ENCODE results near the gene RUNX3. TPM values are rescaled to one million over a fixed set of nuclear protein-coding genes. Genes with fewer than 3 reads are reported as not detected.
A peak's percentile ranks its signal among the peaks of the same experiment; 100 is the strongest.
"Not testable (repeated sequence)": the region's sequence is repeated elsewhere in the genome, so short reads cannot be mapped to it uniquely, and the experiment has no call there.

Gene RUNX3
- total RNA-seq, 1 experiment from 2014 or later: not detected

DNA sequence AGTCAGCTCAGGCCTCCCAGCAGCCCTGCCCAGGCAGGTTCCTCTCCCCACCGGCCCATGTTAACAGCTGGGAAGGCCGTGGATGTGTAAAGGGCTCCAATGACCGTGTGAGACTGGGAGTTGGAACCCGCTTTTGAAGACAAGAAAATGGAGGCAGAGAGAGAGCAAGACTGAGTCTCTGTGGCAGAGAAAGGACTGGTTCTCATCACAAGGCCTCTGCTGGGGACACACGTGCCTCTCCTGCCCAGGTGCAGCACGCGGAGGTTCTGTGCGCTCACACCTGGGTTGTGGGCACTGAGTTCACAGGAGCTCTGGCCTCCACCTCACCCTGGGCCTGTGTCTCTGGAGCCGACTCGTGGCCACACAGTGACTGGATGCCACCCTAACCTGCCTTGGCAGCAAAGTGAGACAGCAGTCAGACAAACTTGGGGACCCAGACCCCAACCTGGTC lies 27.0 kb downstream of the RUNX3 start:
- no peak for DNase-seq (ENCODE audit: low read depth)

DNA sequence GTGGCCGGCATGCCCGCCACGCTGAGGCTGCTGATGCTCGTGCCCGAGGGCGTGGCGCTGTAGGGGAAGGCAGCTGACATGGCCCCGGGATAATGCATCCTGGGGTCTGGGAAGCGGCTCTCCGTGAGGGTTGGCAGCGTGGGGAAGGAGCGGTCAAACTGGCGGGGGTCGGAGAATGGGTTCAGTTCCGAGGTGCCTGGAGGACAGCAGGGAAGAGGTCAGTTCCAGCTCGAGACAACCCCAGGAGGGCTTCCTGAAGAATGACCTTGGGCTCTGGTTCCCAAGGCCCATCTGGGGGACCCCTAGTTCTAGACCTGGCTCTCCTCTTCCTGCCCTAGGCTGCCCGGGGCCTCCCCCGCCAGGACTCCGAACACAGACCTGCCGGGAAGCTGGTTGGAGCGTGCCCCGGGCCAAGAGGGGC lies 27.6 kb downstream of the RUNX3 start:
- no peak for DNase-seq (ENCODE audit: low read depth)

DNA sequence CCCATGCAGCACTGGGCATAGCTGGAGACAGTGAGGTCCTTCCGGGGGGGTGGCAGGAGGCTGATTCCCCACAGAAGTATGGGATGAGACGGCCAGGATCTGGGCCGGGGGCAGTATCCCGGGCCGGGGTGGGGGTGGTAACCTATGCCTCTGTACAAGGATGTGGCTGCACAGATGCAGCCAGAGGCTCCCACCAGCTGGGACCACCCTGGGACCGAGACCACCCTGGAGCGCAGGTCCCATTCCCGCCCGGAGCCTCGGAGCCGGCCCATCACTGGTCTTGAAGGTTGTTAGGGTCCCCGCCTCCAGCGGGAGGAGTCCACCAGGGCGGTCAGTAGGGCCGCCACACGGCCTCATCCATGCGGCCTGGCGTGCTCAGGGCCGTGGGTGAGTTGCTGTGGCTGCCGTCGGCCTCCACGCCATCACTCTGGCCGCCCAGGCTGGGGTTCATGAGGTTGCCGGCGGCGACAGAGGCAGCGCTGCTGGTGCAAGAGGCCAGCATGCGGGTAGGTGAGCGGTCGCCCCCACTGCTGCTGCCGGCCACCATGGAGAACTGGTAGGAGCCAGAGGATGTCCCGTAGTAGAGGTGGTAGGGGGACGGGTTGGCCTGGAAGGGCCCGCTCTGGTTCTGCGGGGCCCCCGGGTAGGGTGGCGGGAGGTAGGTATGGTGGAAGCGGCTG lies 28.1 kb downstream of the RUNX3 start:
- no peak for DNase-seq (ENCODE audit: low read depth)

DNA sequence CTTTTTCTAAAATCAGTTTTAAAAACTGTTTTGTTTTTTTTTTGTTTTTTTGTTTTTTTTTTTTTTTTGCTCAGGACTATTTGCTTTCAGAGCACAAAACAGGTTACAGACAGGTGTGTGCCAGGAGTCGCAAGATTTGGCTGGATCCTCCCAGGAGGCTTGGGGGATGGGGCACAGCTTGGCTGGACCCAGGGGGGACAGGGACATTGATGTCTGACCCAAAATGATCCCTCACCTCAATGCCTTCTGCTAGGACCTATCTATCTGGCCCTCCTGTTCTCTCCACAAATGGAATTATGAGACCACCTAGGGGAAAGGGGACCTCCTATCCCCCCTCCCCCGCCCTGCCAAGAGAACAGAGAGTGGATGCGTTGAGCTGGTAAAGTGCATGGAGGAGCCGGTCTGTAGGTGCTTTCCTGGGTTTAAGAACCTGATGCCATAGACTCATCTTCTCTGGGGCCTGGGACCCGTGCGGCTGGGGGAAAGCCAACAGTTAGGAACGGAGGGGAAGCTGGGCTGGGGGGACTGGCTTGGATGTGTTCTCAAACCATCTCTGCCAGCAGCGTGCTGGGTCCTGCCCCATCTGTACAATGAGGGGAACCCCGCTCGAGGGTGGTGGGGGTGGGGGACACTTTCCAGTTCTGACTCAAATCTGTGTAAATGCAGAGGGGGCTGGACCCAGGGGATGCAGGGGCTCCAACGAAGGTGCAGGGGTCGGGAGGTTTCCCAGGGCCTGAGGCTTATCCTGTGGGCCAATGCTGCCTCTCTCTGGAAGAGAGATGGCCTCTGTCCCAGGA lies 28.9 kb downstream of the RUNX3 start:
- DNase-seq (ENCODE audit: low read depth): no peak

- no peak for DNase-seq (ENCODE audit: low read depth)
Observed at GRCh38 chr1:24900486-24900849, 29.6 kb downstream of the RUNX3 start.

DNA sequence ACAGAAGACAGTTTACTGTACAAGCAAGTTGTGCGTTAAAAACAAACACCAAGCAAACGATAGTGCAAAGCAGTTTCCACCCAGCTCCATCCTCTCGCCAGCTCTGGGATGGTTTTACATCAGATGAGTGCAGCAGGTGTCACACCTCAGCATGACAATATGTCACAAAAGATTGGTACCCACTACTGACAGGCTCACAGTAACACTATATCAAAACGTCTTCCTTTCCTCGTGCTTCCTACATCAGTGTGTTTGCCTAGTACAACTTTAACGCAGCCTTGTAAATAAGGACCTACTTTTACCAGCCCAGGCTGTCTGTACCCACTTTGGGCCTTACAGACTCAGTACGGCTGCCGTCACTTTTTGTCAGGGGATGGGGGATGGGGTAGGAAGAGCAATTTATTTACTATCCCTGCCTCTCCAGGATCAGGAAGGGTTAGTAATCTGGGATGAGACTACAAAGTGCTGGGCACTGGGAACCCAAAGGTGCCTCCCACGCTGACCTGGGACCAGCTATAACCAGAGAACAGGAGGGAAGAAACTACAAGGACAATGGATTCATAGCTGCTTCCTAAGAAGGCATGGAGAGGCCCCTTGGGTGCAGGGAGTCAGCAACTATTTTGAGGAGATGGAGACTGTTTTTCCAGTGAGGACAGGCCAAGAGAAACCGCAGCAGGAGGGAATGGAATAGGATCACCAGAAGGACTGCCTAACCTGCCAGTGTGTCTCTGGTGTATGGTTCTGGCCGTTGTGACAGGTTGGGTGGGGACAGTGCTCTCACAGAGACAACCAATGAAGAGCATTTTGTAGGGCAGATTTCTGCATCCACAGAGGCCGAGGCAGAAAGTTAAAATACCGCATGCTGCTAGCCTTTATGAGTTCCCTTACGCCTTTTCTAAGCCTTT lies 30.2 kb downstream of the RUNX3 start:
- no peak for DNase-seq (ENCODE audit: low read depth)

DNA sequence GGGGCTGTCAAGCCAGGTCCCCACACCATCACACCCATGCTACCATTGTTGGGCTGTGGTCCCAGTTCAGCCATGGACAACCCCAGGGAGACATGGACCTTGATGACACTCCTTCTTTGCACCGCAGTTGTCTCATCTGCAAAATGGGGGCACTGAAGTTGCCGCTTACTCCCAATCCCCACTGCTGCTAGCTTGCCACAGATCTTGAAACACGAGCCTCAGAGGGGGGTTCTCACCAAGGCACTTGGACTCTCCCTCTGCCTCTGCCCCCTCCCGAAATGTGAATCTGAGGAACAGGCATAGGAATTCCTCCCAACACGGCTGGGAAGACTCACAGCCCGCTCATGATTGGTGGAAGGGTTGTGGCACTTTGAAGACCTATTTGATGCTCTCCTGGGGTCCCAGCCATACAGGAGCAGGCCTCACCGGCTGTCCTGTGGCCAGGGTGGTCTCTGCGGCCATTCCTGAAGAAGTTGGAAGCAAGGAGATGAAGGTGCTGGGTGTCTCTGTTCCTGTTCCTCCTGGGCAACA lies 31.1 kb downstream of the RUNX3 start:
- DNase-seq (ENCODE audit: low read depth): no peak

- DNase-seq (ENCODE audit: low read depth): peak; percentile 12
Observed at GRCh38 chr1:24898152-24898908, 31.7 kb downstream of the RUNX3 start.

GRCh38 chr1:24897263-24898151 lies 32.6 kb downstream of the RUNX3 start:
- DNase-seq (ENCODE audit: low read depth): no peak

DNA sequence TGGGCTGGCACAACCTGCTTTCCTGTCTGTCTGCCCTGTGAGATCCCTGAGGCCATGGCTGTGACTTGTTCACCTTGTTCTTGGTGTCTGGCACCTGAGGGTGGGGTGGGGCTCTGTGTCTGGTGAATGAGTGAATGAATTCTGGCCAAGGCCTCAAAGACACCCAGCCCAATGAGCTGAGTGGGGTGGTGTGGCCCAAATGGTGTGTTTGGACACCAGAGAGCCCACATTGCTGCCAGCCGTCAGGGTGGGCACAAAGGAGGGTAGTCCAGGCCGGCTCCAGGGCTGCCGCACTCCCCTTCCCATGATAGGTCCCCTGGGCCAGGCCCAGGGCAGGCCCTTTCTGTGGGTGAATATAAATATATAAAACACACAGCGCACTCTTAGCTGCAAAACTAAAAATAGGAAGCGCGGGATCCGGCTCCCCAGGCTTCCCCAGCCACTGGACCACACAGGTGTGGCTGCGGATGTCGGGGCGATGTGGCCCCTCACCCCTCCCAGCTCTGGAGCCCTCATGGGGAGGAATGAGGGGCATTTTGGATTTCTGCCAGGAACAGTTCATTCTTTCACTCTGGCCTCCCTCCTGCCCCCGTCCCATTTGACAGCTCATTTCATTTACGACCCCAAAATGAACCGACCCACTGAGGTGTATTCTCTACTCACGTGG lies 33.3 kb downstream of the RUNX3 start:
- DNase-seq (ENCODE audit: low read depth): no peak

GRCh38 chr1:24896176-24896575 lies 33.9 kb downstream of the RUNX3 start:
- no peak for DNase-seq (ENCODE audit: low read depth)

- DNase-seq (ENCODE audit: low read depth): no peak
Observed at GRCh38 chr1:24895511-24895910, 34.6 kb downstream of the RUNX3 start.

- no peak for DNase-seq (ENCODE audit: low read depth)
Observed at GRCh38 chr1:24894002-24894401, 36.1 kb downstream of the RUNX3 start.

- no peak for DNase-seq (ENCODE audit: low read depth)
Observed at GRCh38 chr1:24893431-24893830, 36.6 kb downstream of the RUNX3 start.

DNA sequence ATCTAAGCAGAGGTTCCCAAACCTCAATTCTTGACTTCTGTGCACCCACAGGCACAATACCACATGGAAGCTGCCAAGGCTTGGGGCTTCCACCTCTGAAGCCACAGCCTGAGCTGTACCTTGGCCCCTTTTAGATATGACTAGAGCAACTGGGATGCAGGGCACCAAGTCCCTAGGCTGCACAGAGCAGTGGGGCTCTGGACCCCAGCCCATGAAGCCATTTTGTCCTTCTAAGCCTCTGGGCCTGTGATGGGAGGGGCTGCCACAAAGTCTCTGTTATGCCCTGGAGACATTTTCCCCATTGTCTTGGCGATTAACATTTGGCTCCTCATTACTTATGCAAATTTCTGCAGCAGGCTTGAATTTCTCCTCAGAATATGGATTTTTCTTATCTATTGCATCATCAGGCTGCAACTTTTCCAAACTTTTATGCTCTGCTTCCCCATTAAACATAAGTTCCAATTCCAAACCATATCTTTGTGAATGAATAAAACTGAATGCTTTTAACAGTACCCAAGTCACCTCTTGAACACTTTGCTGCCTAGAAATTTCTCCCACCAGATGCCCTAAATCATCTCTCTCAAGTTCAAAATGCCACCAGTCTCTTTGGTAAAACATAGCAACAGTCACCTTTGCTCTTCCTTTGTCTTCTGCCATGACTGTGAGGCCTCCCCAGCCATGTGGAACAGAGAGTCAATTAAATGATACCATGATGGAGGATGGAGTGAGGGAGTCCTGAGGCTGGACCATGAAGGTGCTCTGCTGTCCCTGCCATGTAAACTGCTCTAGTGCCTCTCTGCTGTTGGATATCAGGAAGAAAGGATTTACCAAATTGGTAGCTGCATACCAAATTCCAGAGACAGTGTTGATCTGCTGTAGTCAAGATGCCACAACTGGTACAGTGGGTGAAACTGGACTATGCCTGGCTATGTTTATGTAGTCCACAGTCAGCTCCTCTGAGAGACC lies 37.6 kb downstream of the RUNX3 start:
- no peak for DNase-seq (ENCODE audit: low read depth)

GRCh38 chr1:24891367-24891766 lies 38.7 kb downstream of the RUNX3 start:
- not testable (repeated sequence) for DNase-seq (ENCODE audit: low read depth)

DNA sequence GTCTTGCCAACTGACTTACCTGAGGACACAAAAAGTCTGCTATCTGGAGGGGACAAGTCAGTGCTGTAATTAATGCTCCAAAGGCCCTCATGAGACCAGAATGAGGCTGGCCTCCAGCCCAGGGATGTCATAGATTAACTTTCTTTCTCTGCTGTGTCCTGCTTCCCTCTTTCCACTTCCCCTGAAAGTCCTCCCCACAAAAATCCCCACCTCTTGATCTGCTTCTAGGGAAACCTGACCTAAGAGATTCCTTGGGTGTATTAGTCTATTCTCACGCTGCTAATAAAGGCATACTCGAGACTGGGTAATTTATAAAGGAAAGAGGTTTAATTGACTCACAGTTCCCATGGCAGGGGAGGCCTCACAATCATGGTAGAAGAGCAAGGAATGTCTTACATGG lies 39.2 kb downstream of the RUNX3 start:
- DNase-seq (ENCODE audit: low read depth): no peak

- DNase-seq (ENCODE audit: low read depth): peak; percentile 18
Observed at GRCh38 chr1:24888971-24889676, 41.0 kb downstream of the RUNX3 start.
